Fibroblast of lung (primary cell): ENCODE data around the gene BATF3. TPM values are rescaled to one million over a fixed set of nuclear protein-coding genes. Genes with fewer than 3 reads are reported as not detected.

Experiments used
- DNase-seq, 2 donors: peaks; one replicate each; pipeline versions ENCODE4 v3.0.0 to v3.0.0-alpha.2; 2010; ENCODE audit warnings: low read depth in 2 of 2
- H2AFZ ChIP-seq: 2 replicates; pipeline ENCODE4 v1.5.1; 2012; ENCODE audit warnings: low read length, control low read depth, inconsistent platforms
- H3K27ac ChIP-seq: 2 replicates; pipeline ENCODE4 v1.5.1; 2011; ENCODE audit warnings: low read length, control low read depth; ENCODE audit not compliant: insufficient read depth
- H3K27me3 ChIP-seq: 2 replicates; pipeline ENCODE4 v1.5.1; 2011; ENCODE audit warnings: mild to moderate bottlenecking, low read length; ENCODE audit not compliant: control insufficient read depth, insufficient read depth
- H3K36me3 ChIP-seq: 2 replicates; pipeline ENCODE4 v1.5.1; 2011; ENCODE audit warnings: low read length; ENCODE audit not compliant: control insufficient read depth, insufficient read depth
- H3K4me1 ChIP-seq: 2 replicates; pipeline ENCODE4 v1.5.1; 2011; ENCODE audit warnings: low read length; ENCODE audit not compliant: control insufficient read depth, insufficient read depth; ENCODE audit errors: extremely low read depth
- H3K4me2 ChIP-seq: 2 replicates; pipeline ENCODE4 v1.5.1; 2011; ENCODE audit warnings: low read length, control low read depth; ENCODE audit not compliant: insufficient read depth; ENCODE audit errors: extremely low read depth
- H3K4me3 ChIP-seq, 4 experiments: fragments of 200-600 bp in 1 of 4; sonication (generic) in 1 of 4; replicated peaks in 1 of 4; 2 replicates each; pipeline ENCODE4 v1.5.1; 2011 to 2016; ENCODE audit warnings: low read length in 4 of 4, low read depth in 3 of 4, mild to moderate bottlenecking in 3 of 4, control low read depth in 2 of 4, inconsistent platforms in 1 of 4, mixed read lengths in 1 of 4; ENCODE audit not compliant: insufficient read depth in 1 of 4; ENCODE audit errors: control extremely low read depth in 1 of 4
- H3K79me2 ChIP-seq: 2 replicates; pipeline ENCODE4 v1.5.1; 2012; ENCODE audit warnings: mild to moderate bottlenecking, low read length, inconsistent platforms; ENCODE audit not compliant: control insufficient read depth, insufficient read depth
- H3K9ac ChIP-seq: 2 replicates; pipeline ENCODE4 v1.5.1; 2011; ENCODE audit warnings: mild to moderate bottlenecking, low read length, control low read depth; ENCODE audit not compliant: insufficient read depth
- H3K9me3 ChIP-seq: 2 replicates; pipeline ENCODE4 v1.5.1; 2012; ENCODE audit warnings: low read depth, low read length; ENCODE audit not compliant: control insufficient read depth, insufficient read depth
- H4K20me1 ChIP-seq: 2 replicates; pipeline ENCODE4 v1.5.1; 2011; ENCODE audit warnings: low read length; ENCODE audit not compliant: control insufficient read depth, insufficient read depth; ENCODE audit errors: extremely low read depth
- CTCF ChIP-seq, 2 donors: IDR thresholded peaks in 1 of 2; conservative IDR thresholded peaks in 1 of 2; 1 replicate in 1 of 2; 2 replicates in 1 of 2; pipeline ENCODE4 v1.5.1; 2011 to 2012; ENCODE audit warnings: low read length in 2 of 2, control low read depth in 1 of 2, inconsistent platforms in 1 of 2, low read depth in 1 of 2, mild to moderate bottlenecking in 1 of 2
- EZH2 ChIP-seq: IDR thresholded peaks from 2 replicates; pipeline ENCODE4 v1.5.1; 2012; ENCODE audit warnings: low read length, control low read depth, mild to moderate bottlenecking; ENCODE audit errors: missing control alignments
- polyA plus RNA-seq, 2 donors: library from polyadenylated mRNA; depleted of rRNA in 1 of 2; stranded (reverse) in 1 of 2; unstranded in 1 of 2; fragments of >200 nt; gene quantifications; 2 replicates each; pipeline ENCODE4 v1.2.1, GENCODE V29; 2011 to 2012; ENCODE audit warnings: missing spikeins in 1 of 2
- total RNA-seq: library from RNA; depleted of rRNA; stranded (reverse); fragments of >200 nt; gene quantifications from 2 replicates; pipeline ENCODE4 v1.2.1, GENCODE V29; 2014

Gene BATF3
- total and polyA plus RNA-seq, 2 donors (not counting 1 experiment from before 2014, with no cell fraction given), result 6.8 to 9.1 TPM

- TF ChIP-seq EZH2 (no peak), CTCF (conservative IDR thresholded peaks at IDR 0.05 in 1 of 2, IDR thresholded peaks at IDR 0.05 in 1 of 2; ENCODE audit: low read depth in 1 of 2, low read length in 2 of 2) (no peak)
- no peaks in the 10 kb centered on the region for H4K20me1 ChIP-seq
- DNase-seq, result peak; percentile 24 to 84
- peaks cover 2% of the 10 kb centered on the region for H3K27me3 ChIP-seq
- H3K27ac ChIP-seq, result peak overlapping the region; percentile 90
- peak overlapping the region in 1 of 4 experiments; percentile 44 for H3K4me3 ChIP-seq
- no peaks in the 10 kb centered on the region for H3K9me3 ChIP-seq
- peak overlapping the region; percentile 71 for H3K9ac ChIP-seq
- H3K4me2 ChIP-seq, result peak overlapping the region; percentile 57
- no peaks in the 10 kb centered on the region for H3K36me3 ChIP-seq
- no peak overlapping the region for H2AFZ ChIP-seq
- peaks cover 32% of the 10 kb centered on the region for H3K4me1 ChIP-seq
- no peaks in the 10 kb centered on the region for H3K79me2 ChIP-seq
Observed at GRCh38 chr1:212638492-212639151, 61.0 kb downstream of the BATF3 start.

- Histone ChIP-seq H4K20me1 (no peaks in the 10 kb centered on the region), H3K9me3 (no peaks in the 10 kb centered on the region)
Observed at GRCh38 chr1:212637902-212638301, 61.7 kb downstream of the BATF3 start.

More at GRCh38 chr1:212637902-212638301, 61.7 kb downstream of the BATF3 start:
- Histone ChIP-seq H2AFZ (no peak overlapping the region), H3K9ac (peak overlapping the region; percentile 71), H3K79me2 (no peaks in the 10 kb centered on the region), H3K36me3 (no peaks in the 10 kb centered on the region), H3K4me2 (peak overlapping the region; percentile 20), H3K4me3 (peak overlapping the region in 1 of 4 experiments; percentile 44), H3K4me1 (peaks cover 32% of the 10 kb centered on the region), H3K27ac (peak overlapping the region; percentile 90), H3K27me3 (peaks cover 2% of the 10 kb centered on the region)
- TF ChIP-seq EZH2, result no peak
- TF ChIP-seq CTCF (conservative IDR thresholded peaks at IDR 0.05 in 1 of 2, IDR thresholded peaks at IDR 0.05 in 1 of 2; ENCODE audit: low read depth in 1 of 2, low read length in 2 of 2), result no peak
- DNase-seq, result peak in 1 of 2 donors; percentile 52

Other genes with a start within 250 kb of the BATF3 start
- 14.1 and 35.7 TPM in 2 replicates for gene ATF3, start 91.1 kb downstream of the BATF3 start, total RNA-seq
- gene ATF3, start 91.1 kb downstream of the BATF3 start, polyA plus RNA-seq, result 12.4 and 33.8 TPM in 2 replicates
- gene NSL1, start 91.9 kb upstream of the BATF3 start, total RNA-seq, result 24.4 and 25.4 TPM in 2 replicates
- 21.4 and 27.4 TPM in 2 replicates for gene NSL1, start 91.9 kb upstream of the BATF3 start, polyA plus RNA-seq
- gene TATDN3, start 92.1 kb upstream of the BATF3 start, total RNA-seq, result 15.4 and 22.5 TPM in 2 replicates
- 13.5 and 17.6 TPM in 2 replicates for gene TATDN3, start 92.1 kb upstream of the BATF3 start, polyA plus RNA-seq
- gene SPATA45, start 147.8 kb upstream of the BATF3 start, total RNA-seq, result 0.51 and 0.83 TPM in 2 replicates
- 0.44 TPM in 1 of 2 replicates, not detected in the other for gene SPATA45, start 147.8 kb upstream of the BATF3 start, polyA plus RNA-seq
- 6.4 and 7.3 TPM in 2 replicates for gene FLVCR1, start 158.4 kb upstream of the BATF3 start, total RNA-seq
- 2.5 and 2.9 TPM in 2 replicates for gene FLVCR1, start 158.4 kb upstream of the BATF3 start, polyA plus RNA-seq